ENCODE data around the gene TTC39B.

The TTC39B gene

DNA sequence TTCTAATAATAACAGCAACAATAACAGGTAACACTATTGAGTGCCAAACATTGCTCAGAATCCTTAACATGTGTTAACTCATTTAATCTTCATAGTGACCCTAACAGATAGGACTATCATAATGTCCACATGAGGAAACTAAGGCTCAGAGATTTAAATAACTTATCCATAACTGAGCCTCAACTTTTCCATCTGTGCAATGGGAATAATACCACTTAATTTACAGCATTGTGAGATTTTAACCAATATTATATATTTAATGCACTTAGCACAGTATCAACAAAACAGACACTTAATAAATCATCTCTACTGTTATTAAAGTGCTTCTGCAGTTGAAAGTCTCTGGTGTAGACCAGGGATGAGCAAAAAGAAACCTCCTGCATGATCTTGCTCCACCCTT, 28.2 kb downstream of the TTC39B start:
- H3K27me3 ChIP-seq (ENCODE audit: control insufficient read depth, insufficient read depth, low read length) = no peaks in the 10 kb centered on the region
- TF ChIP-seq, protein P1, sequence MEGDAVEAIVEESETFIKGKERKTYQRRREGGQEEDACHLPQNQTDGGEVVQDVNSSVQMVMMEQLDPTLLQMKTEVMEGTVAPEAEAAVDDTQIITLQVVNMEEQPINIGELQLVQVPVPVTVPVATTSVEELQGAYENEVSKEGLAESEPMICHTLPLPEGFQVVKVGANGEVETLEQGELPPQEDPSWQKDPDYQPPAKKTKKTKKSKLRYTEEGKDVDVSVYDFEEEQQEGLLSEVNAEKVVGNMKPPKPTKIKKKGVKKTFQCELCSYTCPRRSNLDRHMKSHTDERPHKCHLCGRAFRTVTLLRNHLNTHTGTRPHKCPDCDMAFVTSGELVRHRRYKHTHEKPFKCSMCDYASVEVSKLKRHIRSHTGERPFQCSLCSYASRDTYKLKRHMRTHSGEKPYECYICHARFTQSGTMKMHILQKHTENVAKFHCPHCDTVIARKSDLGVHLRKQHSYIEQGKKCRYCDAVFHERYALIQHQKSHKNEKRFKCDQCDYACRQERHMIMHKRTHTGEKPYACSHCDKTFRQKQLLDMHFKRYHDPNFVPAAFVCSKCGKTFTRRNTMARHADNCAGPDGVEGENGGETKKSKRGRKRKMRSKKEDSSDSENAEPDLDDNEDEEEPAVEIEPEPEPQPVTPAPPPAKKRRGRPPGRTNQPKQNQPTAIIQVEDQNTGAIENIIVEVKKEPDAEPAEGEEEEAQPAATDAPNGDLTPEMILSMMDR (IDR thresholded peaks at IDR 0.05) = no peak
- no peaks in the 10 kb centered on the region for H3K36me3 ChIP-seq (ENCODE audit: control insufficient read depth, insufficient read depth, low read length)
- no peaks in the 10 kb centered on the region for H3K9me3 ChIP-seq (ENCODE audit: control insufficient read depth, low read length)
- H3K4me3 ChIP-seq (ENCODE audit: low read depth, low read length) = no peak overlapping the region
- no peaks in the 10 kb centered on the region for H3K79me2 ChIP-seq
- no peak overlapping the region for H3K4me2 ChIP-seq (ENCODE audit: low read length)
- no peak overlapping the region for H3K27ac ChIP-seq
- no peak overlapping the region for H2AFZ ChIP-seq
- H3K4me1 ChIP-seq = no peaks in the 10 kb centered on the region
- no peak overlapping the region for H3K9ac ChIP-seq

DNA sequence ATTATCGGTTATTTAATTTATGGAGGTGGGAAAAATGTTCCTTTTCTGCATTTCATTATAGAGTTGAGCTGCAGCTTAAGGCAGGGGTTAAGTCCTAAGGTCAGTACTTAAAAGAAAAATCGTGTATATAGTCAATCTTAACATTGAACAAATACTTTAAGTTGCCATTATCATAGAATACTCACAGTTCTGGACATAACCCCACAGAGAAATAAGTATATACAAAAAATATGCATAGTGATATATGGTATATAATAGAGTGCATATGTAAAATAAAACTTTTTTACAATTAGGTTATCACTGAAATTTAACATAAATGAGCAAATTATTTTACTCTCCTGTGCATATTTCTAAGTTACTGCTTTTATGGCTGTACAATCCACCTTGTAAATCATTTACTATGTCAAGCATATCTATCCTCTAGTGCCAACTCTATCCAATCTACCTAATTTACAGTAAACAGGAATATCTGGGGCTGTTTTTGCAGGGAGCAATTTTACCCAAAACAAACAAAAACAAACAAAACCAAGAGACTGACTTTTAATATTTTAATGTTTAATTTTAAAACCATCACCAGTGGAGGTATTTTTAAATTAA, 28.8 kb downstream of the TTC39B start:
- Histone ChIP-seq H3K36me3 (ENCODE audit: control insufficient read depth, insufficient read depth, low read length) (no peaks in the 10 kb centered on the region), H3K4me2 (ENCODE audit: low read length) (no peak overlapping the region)
- TF ChIP-seq, protein P1 (IDR thresholded peaks at IDR 0.05) = no peak

GRCh38 chr9:15277400-15278090, 29.5 kb downstream of the TTC39B start:
- H3K4me3 ChIP-seq (ENCODE audit: low read depth, low read length) = no peak overlapping the region
- H3K27me3 ChIP-seq (ENCODE audit: control insufficient read depth, insufficient read depth, low read length) = no peaks in the 10 kb centered on the region
- TF ChIP-seq, protein P1 (IDR thresholded peaks at IDR 0.05) = no peak
- no peak overlapping the region for H3K27ac ChIP-seq
- no peaks in the 10 kb centered on the region for H3K36me3 ChIP-seq (ENCODE audit: control insufficient read depth, insufficient read depth, low read length)
- no peaks in the 10 kb centered on the region for H3K79me2 ChIP-seq
- H3K9ac ChIP-seq = no peak overlapping the region
- H3K9me3 ChIP-seq (ENCODE audit: control insufficient read depth, low read length) = no peaks in the 10 kb centered on the region
- no peak overlapping the region for H3K4me2 ChIP-seq (ENCODE audit: low read length)
- no peak overlapping the region for H2AFZ ChIP-seq
- H3K4me1 ChIP-seq = no peaks in the 10 kb centered on the region

More for the DNA sequence above, 28.8 kb downstream of the TTC39B start:
- no peak overlapping the region for H3K4me3 ChIP-seq (ENCODE audit: low read depth, low read length)
- no peaks in the 10 kb centered on the region for H3K79me2 ChIP-seq
- H3K9ac ChIP-seq = no peak overlapping the region
- no peaks in the 10 kb centered on the region for H3K27me3 ChIP-seq (ENCODE audit: control insufficient read depth, insufficient read depth, low read length)
- no peak overlapping the region for H2AFZ ChIP-seq
- H3K9me3 ChIP-seq (ENCODE audit: control insufficient read depth, low read length) = no peaks in the 10 kb centered on the region
- H3K4me1 ChIP-seq = no peaks in the 10 kb centered on the region
- no peak overlapping the region for H3K27ac ChIP-seq

- Histone ChIP-seq H3K9me3 (ENCODE audit: control insufficient read depth, low read length) (no peaks in the 10 kb centered on the region), H3K27me3 (ENCODE audit: control insufficient read depth, insufficient read depth, low read length) (no peaks in the 10 kb centered on the region), H3K4me1 (no peaks in the 10 kb centered on the region), H3K9ac (no peak overlapping the region), H3K36me3 (ENCODE audit: control insufficient read depth, insufficient read depth, low read length) (no peaks in the 10 kb centered on the region), H3K4me2 (ENCODE audit: low read length) (no peak overlapping the region), H3K4me3 (ENCODE audit: low read depth, low read length) (no peak overlapping the region), H3K79me2 (no peaks in the 10 kb centered on the region), H3K27ac (no peak overlapping the region), H2AFZ (no peak overlapping the region)
- TF ChIP-seq, protein P1 (IDR thresholded peaks at IDR 0.05) = no peak
Observed at GRCh38 chr9:15276328-15276938, 30.6 kb downstream of the TTC39B start.
